Lung (tissue), 12 donors: Measurements from ENCODE around the gene SASH1. TPM values are rescaled to one million over a fixed set of nuclear protein-coding genes. Genes with fewer than 3 reads are reported as not detected.

Experiments used
- ATAC-seq: fragments of 200-7000 bp; cut with Tn5 transposase; one replicate; pipeline ENCODE4 v1.9.1; 2020; ENCODE audit warnings: moderate number of reproducible peaks; ENCODE audit not compliant: insufficient read depth, low FRiP score
- DNase-seq, 3 donors: peaks; one replicate each; pipeline ENCODE4 v3.0.0-alpha.2; 2013 to 2017
- H3K27ac ChIP-seq, 2 donors: one replicate each; pipeline ENCODE4 v1.5.1; 2013; ENCODE audit warnings: mild to moderate bottlenecking in 2 of 2, moderate library complexity in 2 of 2, control low read depth in 1 of 2, inconsistent platforms in 1 of 2, low read depth in 1 of 2, low read length in 1 of 2
- H3K27me3 ChIP-seq, 3 donors: one replicate each; pipeline ENCODE4 v1.5.1; 2013; ENCODE audit warnings: low read length in 2 of 3; ENCODE audit not compliant: control insufficient read depth in 3 of 3, insufficient read depth in 3 of 3
- H3K36me3 ChIP-seq, 4 donors: one replicate each; pipeline ENCODE4 v1.5.1; 2013; ENCODE audit warnings: low read length in 4 of 4, mild to moderate bottlenecking in 1 of 4, moderate library complexity in 1 of 4; ENCODE audit not compliant: control insufficient read depth in 4 of 4, insufficient read depth in 4 of 4
- H3K4me1 ChIP-seq, 5 donors: one replicate each; pipeline ENCODE4 v1.5.1; 2013; ENCODE audit warnings: low read length in 5 of 5, mild to moderate bottlenecking in 2 of 5, moderate library complexity in 1 of 5; ENCODE audit not compliant: control insufficient read depth in 5 of 5, insufficient read depth in 5 of 5
- H3K4me3 ChIP-seq: one replicate; pipeline ENCODE4 v1.5.1; 2013; ENCODE audit warnings: mild to moderate bottlenecking, control low read depth, moderate library complexity
- H3K9ac ChIP-seq, 2 donors: one replicate each; pipeline ENCODE4 v1.5.1; 2013; ENCODE audit warnings: low read length in 2 of 2, control low read depth in 1 of 2; ENCODE audit not compliant: insufficient read depth in 1 of 2
- H3K9me3 ChIP-seq, 4 donors: one replicate each; pipeline ENCODE4 v1.5.1; 2013; ENCODE audit warnings: low read length in 3 of 4, mild to moderate bottlenecking in 1 of 4, moderate library complexity in 1 of 4; ENCODE audit not compliant: control insufficient read depth in 4 of 4, insufficient read depth in 3 of 4
- CTCF ChIP-seq: IDR thresholded peaks from 2 replicates; pipeline ENCODE4 v1.5.1; 2012; ENCODE audit warnings: mild to moderate bottlenecking; ENCODE audit errors: control extremely low read depth, extremely low read depth
- WGBS, 2 donors: extraction: QIAGEN DNeasy Blood & Tissue Kit; methylation state at CpG; one replicate each; pipeline ENCODE4 v1.1.7; 2013; 5-methylcytosine and 5-hydroxymethylcytosine counted together
- polyA plus RNA-seq, 2 donors: library from polyadenylated mRNA; stranded (reverse); fragments of 200-250 nt; gene quantifications; one replicate each; pipeline ENCODE4 v1.2.1, GENCODE V29; 2013
- total RNA-seq, 2 donors: library from RNA; depleted of rRNA in 1 of 2; stranded (reverse); fragments of >200 nt in 1 of 2; gene quantifications; one replicate each; pipeline ENCODE4 v1.2.1, GENCODE V29; 2014 to 2021
- donor health status: control.
- donor health status: control.
- donor health status: Bipolar disorder and iron deficiency.
- donor health status: healthy.
- donor health status: DM: yes; HTN: yes; CAD: no.

SASH1 gene
- total and polyA plus RNA-seq, 4 donors = 18.8 to 114 (median 42.2) TPM

- H3K27me3 ChIP-seq = no peaks in the 10 kb centered on the region
- no peaks in the 10 kb centered on the region for H3K36me3 ChIP-seq
- ATAC-seq (no peak), DNase-seq (no peak)
- H3K9me3 ChIP-seq = peaks cover 0 to 2% (median 0%) of the 10 kb centered on the region in 4 donors
- TF ChIP-seq CTCF = no peak
- H3K4me3 ChIP-seq = no peak overlapping the region
- peaks cover 0 to 12% (median 6%) of the 10 kb centered on the region in 5 donors for H3K4me1 ChIP-seq
- no peak overlapping the region for H3K9ac ChIP-seq
- 92 to 96% methylated on average over 4 of the region's 4 CpGs for whole genome bisulfite sequencing, 2 donors
- H3K27ac ChIP-seq = no peak overlapping the region
Observed at GRCh38 chr6:148429423-148429822, 86.8 kb downstream of the SASH1 start.

- Histone ChIP-seq H3K27me3 (no peaks in the 10 kb centered on the region), H3K4me3 (no peak overlapping the region), H3K36me3 (no peaks in the 10 kb centered on the region), H3K9me3 (peaks cover 0 to 2% (median 0%) of the 10 kb centered on the region in 4 donors), H3K9ac (no peak overlapping the region), H3K4me1 (peaks cover 0 to 12% (median 6%) of the 10 kb centered on the region in 5 donors), H3K27ac (no peak overlapping the region)
- DNase-seq = no peak
- no peak for ATAC-seq
- 87 to 88% methylated on average over 8 of the region's 8 CpGs for WGBS, 2 donors
- no peak for TF ChIP-seq CTCF
Observed at GRCh38 chr6:148430897-148431296, 88.3 kb downstream of the SASH1 start.

- Histone ChIP-seq H3K9me3 (peaks cover 0 to 2% (median 0%) of the 10 kb centered on the region in 4 donors), H3K4me3 (no peak overlapping the region), H3K27me3 (no peaks in the 10 kb centered on the region), H3K27ac (peak overlapping the region in 1 of 2 donors; percentile 35), H3K4me1 (peaks cover 0 to 12% (median 6%) of the 10 kb centered on the region in 5 donors), H3K9ac (no peak overlapping the region), H3K36me3 (no peaks in the 10 kb centered on the region)
- WGBS, 2 donors = 89 to 92% methylated on average over 6 of the region's 6 CpGs
- TF ChIP-seq CTCF = no peak
- ATAC-seq (no peak), DNase-seq (no peak)
Observed at GRCh38 chr6:148431413-148431812, 88.8 kb downstream of the SASH1 start.

- H3K9ac ChIP-seq = no peak overlapping the region
- peaks cover 0 to 12% (median 6%) of the 10 kb centered on the region in 5 donors for H3K4me1 ChIP-seq
- no peak for TF ChIP-seq CTCF
- H3K36me3 ChIP-seq = no peaks in the 10 kb centered on the region
- WGBS, 2 donors = 93 to 96% methylated on average over 7 of the region's 7 CpGs
- H3K9me3 ChIP-seq = peaks cover 0 to 2% (median 0%) of the 10 kb centered on the region in 4 donors
- no peaks in the 10 kb centered on the region for H3K27me3 ChIP-seq
- H3K4me3 ChIP-seq = no peak overlapping the region
- DNase-seq (no peak), ATAC-seq (no peak)
- no peak overlapping the region for H3K27ac ChIP-seq
Observed at GRCh38 chr6:148431840-148432239, 89.2 kb downstream of the SASH1 start.
